Measurements from ENCODE around the gene ELOVL4. TPM values are rescaled to one million over a fixed set of nuclear protein-coding genes. Genes with fewer than 3 reads are reported as not detected.

The ELOVL4 gene
- total RNA-seq, 1 experiment from 2014 or later, result 6.2 TPM

- CTCF ChIA-PET, result interaction anchor here (0.6 kb wide), 1 partner anchor 181 kb away, joined by 3 read pairs; no protein-coding TSS in a partner anchor
- BruUV-seq (replicated peaks), result no TSS peak
- POLR2A ChIA-PET, result no interaction called here
Measured at GRCh38 chr6:79971193-79971592, 23.8 kb upstream of the ELOVL4 start.

GRCh38 chr6:79969784-79970183 is 22.4 kb upstream of the ELOVL4 start:
- ChIA-PET POLR2A (no interaction called here), CTCF (interaction anchor here (0.6 kb wide), 1 partner anchor 60 kb away, joined by 3 read pairs; no protein-coding TSS in a partner anchor)
- peaks cover 11% of the 10 kb centered on the region for H3K9me3 Mint-ChIP-seq (ENCODE audit: unreplicated experiment)
- BruUV-seq (replicated peaks), result no TSS peak
- intact Hi-C loops (cut with micrococcal nuclease), result no loop called here
- no peaks in the 10 kb centered on the region for H3K36me3 Mint-ChIP-seq (ENCODE audit: insufficient read depth, unreplicated experiment)
- no peak for DNase-seq (ENCODE audit: unreplicated experiment)
- H3K27ac Mint-ChIP-seq (ENCODE audit: low read depth, unreplicated experiment), result no peak overlapping the region
- no peak for TF ChIP-seq CTCF (IDR thresholded peaks at IDR 0.05; ENCODE audit: unreplicated experiment)
- H3K4me1 Mint-ChIP-seq (ENCODE audit: insufficient read depth, unreplicated experiment), result no peaks in the 10 kb centered on the region
- H3K27me3 Mint-ChIP-seq (ENCODE audit: insufficient read depth, unreplicated experiment), result no peaks in the 10 kb centered on the region
- no peak overlapping the region for H3K4me3 Mint-ChIP-seq (ENCODE audit: unreplicated experiment)

More at GRCh38 chr6:79971193-79971592, 23.8 kb upstream of the ELOVL4 start:
- H3K36me3 Mint-ChIP-seq (ENCODE audit: insufficient read depth, unreplicated experiment), result no peaks in the 10 kb centered on the region
- no peak for TF ChIP-seq CTCF (IDR thresholded peaks at IDR 0.05; ENCODE audit: unreplicated experiment)
- no peak overlapping the region for H3K4me3 Mint-ChIP-seq (ENCODE audit: unreplicated experiment)
- no peaks in the 10 kb centered on the region for H3K4me1 Mint-ChIP-seq (ENCODE audit: insufficient read depth, unreplicated experiment)
- no peak for DNase-seq (ENCODE audit: unreplicated experiment)
- H3K27ac Mint-ChIP-seq (ENCODE audit: low read depth, unreplicated experiment), result no peak overlapping the region
- peaks cover 11% of the 10 kb centered on the region for H3K9me3 Mint-ChIP-seq (ENCODE audit: unreplicated experiment)
- H3K27me3 Mint-ChIP-seq (ENCODE audit: insufficient read depth, unreplicated experiment), result no peaks in the 10 kb centered on the region
- intact Hi-C loops (cut with micrococcal nuclease), result no loop called here

DNA sequence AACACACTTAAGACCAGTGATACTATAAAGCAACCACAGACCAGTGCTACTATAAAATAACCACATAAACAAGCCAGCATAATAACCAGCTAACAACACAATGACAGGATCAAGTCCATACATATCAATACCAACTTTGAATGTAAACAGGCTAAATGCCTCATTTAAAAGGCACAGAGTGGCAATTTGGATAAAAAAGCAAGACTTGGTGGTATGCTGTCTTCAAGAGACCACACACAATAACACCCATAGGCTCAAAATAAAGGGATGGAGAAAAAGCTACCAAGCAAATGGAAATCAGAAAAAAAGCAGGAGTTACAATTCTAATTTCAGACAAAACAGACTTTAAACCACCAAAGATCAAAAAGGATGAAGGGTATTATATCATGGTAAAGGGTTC is 19.8 kb upstream of the ELOVL4 start:
- Mint-ChIP-seq H3K27me3 (ENCODE audit: insufficient read depth, unreplicated experiment) (no peaks in the 10 kb centered on the region), H3K4me3 (ENCODE audit: unreplicated experiment) (no peak overlapping the region), H3K9me3 (ENCODE audit: unreplicated experiment) (peaks cover 18% of the 10 kb centered on the region), H3K4me1 (ENCODE audit: insufficient read depth, unreplicated experiment) (no peaks in the 10 kb centered on the region), H3K27ac (ENCODE audit: low read depth, unreplicated experiment) (no peak overlapping the region), H3K36me3 (ENCODE audit: insufficient read depth, unreplicated experiment) (no peaks in the 10 kb centered on the region)
- ChIA-PET POLR2A (no interaction called here), CTCF (interaction anchor here (0.7 kb wide), 1 partner anchor 692 kb away, joined by 3 read pairs; no protein-coding TSS in a partner anchor)
- no peak for TF ChIP-seq CTCF (IDR thresholded peaks at IDR 0.05; ENCODE audit: unreplicated experiment)
- BruUV-seq (replicated peaks), result no TSS peak
- intact Hi-C loops (cut with micrococcal nuclease), result no loop called here
- DNase-seq (ENCODE audit: unreplicated experiment), result no peak

DNA sequence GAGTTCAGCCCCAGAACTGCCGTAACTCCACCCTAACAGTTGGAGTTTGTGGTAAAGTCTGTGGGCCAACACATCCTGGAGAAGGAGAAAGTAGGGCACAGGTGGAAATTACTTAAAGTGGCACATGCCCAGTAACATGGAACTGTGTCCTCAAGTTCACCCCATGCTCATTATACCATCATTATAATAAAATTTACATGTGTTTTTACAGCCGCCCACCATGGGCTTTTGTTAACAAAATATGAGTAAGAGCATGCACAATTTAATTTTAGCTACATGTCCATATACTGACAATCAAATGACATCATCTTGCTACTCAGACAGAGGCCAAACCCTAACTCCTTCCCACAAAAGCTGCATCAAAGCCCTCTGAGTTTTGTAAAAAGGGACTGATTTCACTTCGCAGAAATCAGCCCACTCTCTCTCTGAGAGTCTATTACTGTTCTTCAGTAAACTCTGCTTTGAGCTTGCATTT is 17.3 kb upstream of the ELOVL4 start:
- POLR2A ChIA-PET, result no interaction called here
- CTCF ChIA-PET, result interaction anchor here (0.5 to 1.4 kb wide), 5 partner anchors 15 to 130 kb away, joined by 3 to 5 read pairs (median 5); no protein-coding TSS in a partner anchor
- no peak overlapping the region for H3K4me3 Mint-ChIP-seq (ENCODE audit: unreplicated experiment)
- intact Hi-C loops (cut with micrococcal nuclease), result no loop called here
- TF ChIP-seq CTCF (IDR thresholded peaks at IDR 0.05; ENCODE audit: unreplicated experiment), result no peak
- no peak overlapping the region for H3K27ac Mint-ChIP-seq (ENCODE audit: low read depth, unreplicated experiment)
- DNase-seq (ENCODE audit: unreplicated experiment), result no peak
- H3K4me1 Mint-ChIP-seq (ENCODE audit: insufficient read depth, unreplicated experiment), result no peaks in the 10 kb centered on the region
- peaks cover 9% of the 10 kb centered on the region for H3K27me3 Mint-ChIP-seq (ENCODE audit: insufficient read depth, unreplicated experiment)
- no peaks in the 10 kb centered on the region for H3K36me3 Mint-ChIP-seq (ENCODE audit: insufficient read depth, unreplicated experiment)
- H3K9me3 Mint-ChIP-seq (ENCODE audit: unreplicated experiment), result peaks cover 18% of the 10 kb centered on the region
- BruUV-seq (replicated peaks), result no TSS peak

All from MCF 10A (cell line).